Measurements from ENCODE around the gene VANGL2.

VANGL2 gene

GRCh38 chr1:160406131-160406968, 6.0 kb downstream of the VANGL2 start:
- no peak for DNase-seq

GRCh38 chr1:160407839-160408801, 7.8 kb downstream of the VANGL2 start:
- peak; percentile 39 for DNase-seq

GRCh38 chr1:160408864-160409263, 8.5 kb downstream of the VANGL2 start:
- no peak for DNase-seq

GRCh38 chr1:160409486-160409885, 9.1 kb downstream of the VANGL2 start:
- no peak for DNase-seq

GRCh38 chr1:160410406-160411005, 10.1 kb downstream of the VANGL2 start:
- DNase-seq = peak; percentile 40

GRCh38 chr1:160411271-160412027, 11.1 kb downstream of the VANGL2 start:
- DNase-seq = no peak

GRCh38 chr1:160412028-160412362, 11.6 kb downstream of the VANGL2 start:
- no peak for DNase-seq

GRCh38 chr1:160413716-160414115, 13.4 kb downstream of the VANGL2 start:
- no peak for DNase-seq

GRCh38 chr1:160414881-160415280, 14.5 kb downstream of the VANGL2 start:
- no peak for DNase-seq

- DNase-seq = no peak
These were observed 15.4 kb downstream of the VANGL2 start for GRCh38 chr1:160415696-160416290.

- DNase-seq = peak; percentile 40
These were observed 16.0 kb downstream of the VANGL2 start for GRCh38 chr1:160416369-160416768.

- no peak for DNase-seq
These were observed 18.1 kb downstream of the VANGL2 start for GRCh38 chr1:160418483-160418882.

GRCh38 chr1:160419150-160419837, 18.9 kb downstream of the VANGL2 start:
- DNase-seq = no peak

GRCh38 chr1:160419838-160420169, 19.4 kb downstream of the VANGL2 start:
- no peak for DNase-seq

- DNase-seq = no peak
These were observed 20.8 kb downstream of the VANGL2 start for GRCh38 chr1:160420881-160421842.

- no peak for DNase-seq
These were observed 21.5 kb downstream of the VANGL2 start for GRCh38 chr1:160421881-160422280.

GRCh38 chr1:160423966-160424365, 23.6 kb downstream of the VANGL2 start:
- DNase-seq = no peak

GRCh38 chr1:160425847-160426246, 25.5 kb downstream of the VANGL2 start:
- no peak for DNase-seq

GRCh38 chr1:160427625-160428024, 27.3 kb downstream of the VANGL2 start:
- no peak for DNase-seq

- no peak for DNase-seq
These were observed 27.7 kb downstream of the VANGL2 start for GRCh38 chr1:160428053-160428452.

- peak; percentile 64 for DNase-seq
These were observed 28.3 kb downstream of the VANGL2 start for GRCh38 chr1:160428655-160429054.
